Keratinocyte (primary cell): ENCODE data around the gene FMOD.

Experiments
- EZH2 ChIP-seq: IDR thresholded peaks from one replicate; pipeline ENCODE4 v1.6.1; 2012; ENCODE audit warnings: inconsistent platforms, mild to moderate bottlenecking, low read length, moderate library complexity
- TF ChIP-seq, protein P1 (sequence below), 3 experiments: IDR thresholded peaks in 1 of 3; conservative IDR thresholded peaks in 1 of 3; optimal IDR thresholded peaks in 1 of 3; 2 replicates in 2 of 3; 3 replicates in 1 of 3; pipeline versions ENCODE3 to v1.5.1; 2011; ENCODE audit warnings: low read length in 3 of 3, mild to moderate bottlenecking in 3 of 3, moderate library complexity in 2 of 3, control low read depth in 1 of 3, inconsistent platforms in 1 of 3; ENCODE audit not compliant: insufficient read depth in 2 of 3; ENCODE audit errors: extremely low read depth in 1 of 3

DNA sequence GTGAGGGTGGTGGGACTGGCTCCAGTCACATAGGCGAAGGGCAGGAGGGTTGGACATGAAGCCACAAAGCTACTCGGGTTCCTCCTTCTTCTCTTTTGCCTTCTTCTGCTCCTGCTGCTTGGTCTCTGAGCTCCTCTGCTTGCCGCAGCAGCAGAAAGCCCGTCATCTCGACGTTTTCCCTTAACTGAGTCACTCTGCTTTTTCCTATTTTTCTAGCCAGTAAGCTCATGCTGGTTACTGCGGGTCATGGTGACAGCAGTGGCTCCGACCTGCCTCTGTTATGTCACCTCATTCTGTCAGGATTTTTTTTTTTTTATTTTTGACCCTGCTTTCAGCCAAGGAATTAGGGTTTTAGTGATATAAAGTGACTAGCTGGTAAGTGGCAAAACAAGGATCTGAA, 2.6 kb upstream of the FMOD start:
- TF ChIP-seq, protein P1, sequence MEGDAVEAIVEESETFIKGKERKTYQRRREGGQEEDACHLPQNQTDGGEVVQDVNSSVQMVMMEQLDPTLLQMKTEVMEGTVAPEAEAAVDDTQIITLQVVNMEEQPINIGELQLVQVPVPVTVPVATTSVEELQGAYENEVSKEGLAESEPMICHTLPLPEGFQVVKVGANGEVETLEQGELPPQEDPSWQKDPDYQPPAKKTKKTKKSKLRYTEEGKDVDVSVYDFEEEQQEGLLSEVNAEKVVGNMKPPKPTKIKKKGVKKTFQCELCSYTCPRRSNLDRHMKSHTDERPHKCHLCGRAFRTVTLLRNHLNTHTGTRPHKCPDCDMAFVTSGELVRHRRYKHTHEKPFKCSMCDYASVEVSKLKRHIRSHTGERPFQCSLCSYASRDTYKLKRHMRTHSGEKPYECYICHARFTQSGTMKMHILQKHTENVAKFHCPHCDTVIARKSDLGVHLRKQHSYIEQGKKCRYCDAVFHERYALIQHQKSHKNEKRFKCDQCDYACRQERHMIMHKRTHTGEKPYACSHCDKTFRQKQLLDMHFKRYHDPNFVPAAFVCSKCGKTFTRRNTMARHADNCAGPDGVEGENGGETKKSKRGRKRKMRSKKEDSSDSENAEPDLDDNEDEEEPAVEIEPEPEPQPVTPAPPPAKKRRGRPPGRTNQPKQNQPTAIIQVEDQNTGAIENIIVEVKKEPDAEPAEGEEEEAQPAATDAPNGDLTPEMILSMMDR (optimal IDR thresholded peaks at IDR 0.05 in 1 of 3, IDR thresholded peaks at IDR 0.05 in 1 of 3, conservative IDR thresholded peaks at IDR 0.05 in 1 of 3; ENCODE audit: extremely low read depth in 1 of 3, insufficient read depth in 2 of 3, low read length in 3 of 3) = no peak
- TF ChIP-seq EZH2 = no peak
